Measurements from ENCODE around the gene CDIP1. TPM values are rescaled to one million over a fixed set of nuclear protein-coding genes. Genes with fewer than 3 reads are reported as not detected.

Gene CDIP1
- total and polyA plus RNA-seq, 10 of the 15 experiments (the other 5 are each of a cell fraction or from before 2014, with no cell fraction given): 6.1 to 32.4 (median 13.6) TPM

- Histone ChIP-seq H3K9ac (ENCODE audit: control insufficient read depth, insufficient read depth, low read length) (no peak overlapping the region), H3K4me1 (ENCODE audit: control insufficient read depth, insufficient read depth, low read length) (peaks cover 23% of the 10 kb centered on the region), H2AFZ (ENCODE audit: control insufficient read depth, low read depth, low read length) (no peak overlapping the region), H3K27me3 (replicated peaks in 1 of 2; ENCODE audit: control insufficient read depth in 2 of 2, insufficient read depth in 2 of 2, low read length in 1 of 2) (no peaks in the 10 kb centered on the region), H3K27ac (ENCODE audit: control insufficient read depth, insufficient read depth) (no peak overlapping the region), H3K4me3 (no peak overlapping the region), H3K79me2 (ENCODE audit: control insufficient read depth, insufficient read depth, low read length) (no peaks in the 10 kb centered on the region; the same call in 1 of the 2 replicates), H3K36me3 (ENCODE audit: control insufficient read depth in 2 of 2, insufficient read depth in 2 of 2, low read length in 1 of 2) (peaks cover 17 to 52% of the 10 kb centered on the region in 2 experiments; a peak in 3 of 4 replicates), H4K20me1 (ENCODE audit: control insufficient read depth, insufficient read depth) (no peaks in the 10 kb centered on the region), H3K4me2 (ENCODE audit: control insufficient read depth, insufficient read depth) (no peak overlapping the region), H3K9me3 (replicated peaks; ENCODE audit: control insufficient read depth, insufficient read depth, low read length) (no peaks in the 10 kb centered on the region)
- no peak for FAIRE-seq
- BruUV-seq (replicated peaks): no TSS peak
- intact Hi-C loops (cut with micrococcal nuclease; ENCODE audit: unreplicated experiment): loop anchor here (10.0 kb wide), 2 partner anchors 102 to 442 kb away; partner anchors contain the start of genes SEC14L5 and UBALD1
- RAD21 ChIA-PET (ENCODE audit: unreplicated experiment): no interaction called here
- POLR2A ChIA-PET: no interaction called here
- in situ Hi-C loops (cut with MboI): loop anchor here (10.0 kb wide), 1 partner anchor 442 kb away; the partner anchor contains the start of gene SEC14L5
- 98% methylated on average over 10 of the region's 10 CpGs for WGBS (ENCODE audit: insufficient coverage, insufficient replicate concordance, low lambda C conversion rate, missing lambda C conversion rate)
- DNase-seq (ENCODE audit: low read depth, low spot score): no peak
- CTCF ChIA-PET: no interaction called here
- SMC1A ChIA-PET (ENCODE audit: uncharacterized antibody, unreplicated experiment): no interaction called here
- no peak for ATAC-seq
- TF ChIP-seq ASH2L (IDR thresholded peaks at IDR 0.05; ENCODE audit: borderline replicate concordance, low read depth): no peak
- no peak for TF ChIP-seq CEBPB (IDR thresholded peaks at IDR 0.05; ENCODE audit: borderline replicate concordance in 1 of 2, low read depth in 2 of 2, low read length in 2 of 2)
- TF ChIP-seq DPF2 (IDR thresholded peaks at IDR 0.05): no peak
- TF ChIP-seq BRCA1 (IDR thresholded peaks at IDR 0.05; ENCODE audit: low read depth, low read length): no peak
- no peak for TF ChIP-seq ZBED1 (IDR thresholded peaks at IDR 0.05; ENCODE audit: borderline replicate concordance)
- TF ChIP-seq FOXM1 (IDR thresholded peaks at IDR 0.05; ENCODE audit: low read depth, low read length): no peak
- TF ChIP-seq IKZF2 (IDR thresholded peaks at IDR 0.05): no peak
- TF ChIP-seq NFXL1 (IDR thresholded peaks at IDR 0.05; ENCODE audit: borderline replicate concordance): no peak
- TF ChIP-seq SUZ12 (IDR thresholded peaks at IDR 0.05; ENCODE audit: unreplicated experiment): no peak
- TF ChIP-seq SP1 (IDR thresholded peaks at IDR 0.05; ENCODE audit: low read depth, low read length): no peak
- no peak for TF ChIP-seq HDAC2 (IDR thresholded peaks at IDR 0.05)
- TF ChIP-seq JUNB (IDR thresholded peaks at IDR 0.05): no peak
- TF ChIP-seq PBX3 (IDR thresholded peaks at IDR 0.05; ENCODE audit: insufficient replicate concordance, low read depth, low read length): no peak
- no peak for TF ChIP-seq ATF3 (IDR thresholded peaks at IDR 0.05; ENCODE audit: borderline replicate concordance, extremely low read depth, low read depth, low read length)
- no peak for TF ChIP-seq CBX5 (IDR thresholded peaks at IDR 0.05; ENCODE audit: low read depth)
- no peak for TF ChIP-seq SRF (IDR thresholded peaks at IDR 0.05; ENCODE audit: low read depth in 2 of 2, low read length in 2 of 2)
- no peak for TF ChIP-seq NR2C2 (IDR thresholded peaks at IDR 0.05; ENCODE audit: borderline replicate concordance, control insufficient read depth, insufficient read length, low read depth)
- TF ChIP-seq SPI1 (IDR thresholded peaks at IDR 0.05; ENCODE audit: borderline replicate concordance, insufficient read depth, low read depth, low read length): no peak
- TF ChIP-seq MLLT1 (IDR thresholded peaks at IDR 0.05): no peak
- no peak for TF ChIP-seq BMI1 (IDR thresholded peaks at IDR 0.05; ENCODE audit: borderline replicate concordance)
Measured at GRCh38 chr16:4512473-4512872, 26.1 kb downstream of the CDIP1 start.

Measured in GM12878 (cell line).